ENCODE results near the gene CLIC4. TPM values are rescaled to one million over a fixed set of nuclear protein-coding genes. Genes with fewer than 3 reads are reported as not detected.

CLIC4 gene
- total and polyA plus RNA-seq, 2 of the 8 experiments (the other 6 are each of a cell fraction or from before 2014, with no cell fraction given), result 77.5 to 293 TPM

- TF ChIP-seq HDAC2 (IDR thresholded peaks at IDR 0.05; ENCODE audit: borderline replicate concordance in 1 of 2, low read depth in 2 of 2, low read length in 2 of 2), result no peak
Measured at GRCh38 chr1:24713736-24714135, 31.5 kb upstream of the CLIC4 start (continued).
